ENCODE results near the gene SFT2D1. TPM values are rescaled to one million over a fixed set of nuclear protein-coding genes. Genes with fewer than 3 reads are reported as not detected.
"Not testable (repeated sequence)": the region's sequence is repeated elsewhere in the genome, so short reads cannot be mapped to it uniquely, and the experiment has no call there.

SFT2D1 gene
- polyA plus RNA-seq (ENCODE audit: insufficient read length in 4 of 4): 10 to 100 TPM; 67.9 to 80.0 (median 77.2) TPM

- DNase-seq (ENCODE audit: low read depth in 4 of 4, low spot score in 3 of 4): peak; percentile 63 to 78 (median 70)
These were observed at the start of gene SFT2D1 for GRCh38 chr6:166342349-166343149. Gene SFT2D1, minus strand, starts transcription at chr6:166342545. Its CDS starts 64 bp downstream, at chr6:166342481.

GRCh38 chr6:166389119-166389518 lies 46.8 kb upstream of the SFT2D1 start:
- DNase-seq (ENCODE audit: low read depth in 4 of 4, low spot score in 3 of 4): no peak

- no peak for DNase-seq (ENCODE audit: low read depth in 4 of 4, low spot score in 3 of 4)
These were observed 46.1 kb upstream of the SFT2D1 start for GRCh38 chr6:166388290-166389004.

- DNase-seq (ENCODE audit: low read depth in 4 of 4, low spot score in 3 of 4): no peak
These were observed 45.4 kb upstream of the SFT2D1 start for GRCh38 chr6:166387642-166388289.

- not testable (repeated sequence) for DNase-seq (ENCODE audit: low read depth in 4 of 4, low spot score in 3 of 4)
These were observed 44.8 kb upstream of the SFT2D1 start for GRCh38 chr6:166387098-166387497.

- no peak for DNase-seq (ENCODE audit: low read depth in 4 of 4, low spot score in 3 of 4)
These were observed 43.8 kb upstream of the SFT2D1 start for GRCh38 chr6:166386111-166386510.

- not testable (repeated sequence) for DNase-seq (ENCODE audit: low read depth in 4 of 4, low spot score in 3 of 4)
These were observed 41.5 kb upstream of the SFT2D1 start for GRCh38 chr6:166383802-166384363.

- peak; percentile 88 to 93 (median 90) for DNase-seq (ENCODE audit: low read depth in 4 of 4, low spot score in 3 of 4)
These were observed 40.8 kb upstream of the SFT2D1 start, which contains the start of gene MPC1 for GRCh38 chr6:166382933-166383801. Gene MPC1, minus strand, starts transcription at chr6:166382940. Its CDS starts 64 bp downstream, at chr6:166382876.

GRCh38 chr6:166382500-166382932 lies 40.2 kb upstream of the SFT2D1 start:
- DNase-seq (ENCODE audit: low read depth in 4 of 4, low spot score in 3 of 4): no peak

GRCh38 chr6:166381733-166382499 lies 39.6 kb upstream of the SFT2D1 start:
- DNase-seq (ENCODE audit: low read depth in 4 of 4, low spot score in 3 of 4): peak in 2 of 4 donors; percentile 39 to 58

- DNase-seq (ENCODE audit: low read depth in 4 of 4, low spot score in 3 of 4): no peak
These were observed 39.0 kb upstream of the SFT2D1 start for GRCh38 chr6:166381381-166381732.

- no peak for DNase-seq (ENCODE audit: low read depth in 4 of 4, low spot score in 3 of 4)
These were observed 37.5 kb upstream of the SFT2D1 start for GRCh38 chr6:166379800-166380199.

GRCh38 chr6:166379103-166379586 lies 36.8 kb upstream of the SFT2D1 start:
- DNase-seq (ENCODE audit: low read depth in 4 of 4, low spot score in 3 of 4): no peak

- no peak for DNase-seq (ENCODE audit: low read depth in 4 of 4, low spot score in 3 of 4)
These were observed 35.4 kb upstream of the SFT2D1 start for GRCh38 chr6:166377721-166378120.

GRCh38 chr6:166375013-166375412 lies 32.7 kb upstream of the SFT2D1 start:
- DNase-seq (ENCODE audit: low read depth in 4 of 4, low spot score in 3 of 4): no peak

- DNase-seq (ENCODE audit: low read depth in 4 of 4, low spot score in 3 of 4): no peak
These were observed 28.1 kb upstream of the SFT2D1 start for GRCh38 chr6:166370489-166370888.

GRCh38 chr6:166369782-166370181 lies 27.4 kb upstream of the SFT2D1 start:
- no peak for DNase-seq (ENCODE audit: low read depth in 4 of 4, low spot score in 3 of 4)

GRCh38 chr6:166366921-166367320 lies 24.6 kb upstream of the SFT2D1 start:
- DNase-seq (ENCODE audit: low read depth in 4 of 4, low spot score in 3 of 4): no peak

- DNase-seq (ENCODE audit: low read depth in 4 of 4, low spot score in 3 of 4): no peak
These were observed 23.5 kb upstream of the SFT2D1 start for GRCh38 chr6:166365806-166366205.

Data from right renal pelvis (tissue), 4 donors.